Measurements from ENCODE around the gene ABCA9.

- TF ChIP-seq SIN3A (IDR thresholded peaks at IDR 0.05; ENCODE audit: borderline replicate concordance, insufficient read depth, low read length) (no peak), POLR2AphosphoS5 (IDR thresholded peaks at IDR 0.05; ENCODE audit: low read depth, low read length) (no peak), TAF1 (IDR thresholded peaks at IDR 0.05; ENCODE audit: borderline replicate concordance, insufficient read depth, low read length) (no peak)
- TF ChIP-seq, protein P1, sequence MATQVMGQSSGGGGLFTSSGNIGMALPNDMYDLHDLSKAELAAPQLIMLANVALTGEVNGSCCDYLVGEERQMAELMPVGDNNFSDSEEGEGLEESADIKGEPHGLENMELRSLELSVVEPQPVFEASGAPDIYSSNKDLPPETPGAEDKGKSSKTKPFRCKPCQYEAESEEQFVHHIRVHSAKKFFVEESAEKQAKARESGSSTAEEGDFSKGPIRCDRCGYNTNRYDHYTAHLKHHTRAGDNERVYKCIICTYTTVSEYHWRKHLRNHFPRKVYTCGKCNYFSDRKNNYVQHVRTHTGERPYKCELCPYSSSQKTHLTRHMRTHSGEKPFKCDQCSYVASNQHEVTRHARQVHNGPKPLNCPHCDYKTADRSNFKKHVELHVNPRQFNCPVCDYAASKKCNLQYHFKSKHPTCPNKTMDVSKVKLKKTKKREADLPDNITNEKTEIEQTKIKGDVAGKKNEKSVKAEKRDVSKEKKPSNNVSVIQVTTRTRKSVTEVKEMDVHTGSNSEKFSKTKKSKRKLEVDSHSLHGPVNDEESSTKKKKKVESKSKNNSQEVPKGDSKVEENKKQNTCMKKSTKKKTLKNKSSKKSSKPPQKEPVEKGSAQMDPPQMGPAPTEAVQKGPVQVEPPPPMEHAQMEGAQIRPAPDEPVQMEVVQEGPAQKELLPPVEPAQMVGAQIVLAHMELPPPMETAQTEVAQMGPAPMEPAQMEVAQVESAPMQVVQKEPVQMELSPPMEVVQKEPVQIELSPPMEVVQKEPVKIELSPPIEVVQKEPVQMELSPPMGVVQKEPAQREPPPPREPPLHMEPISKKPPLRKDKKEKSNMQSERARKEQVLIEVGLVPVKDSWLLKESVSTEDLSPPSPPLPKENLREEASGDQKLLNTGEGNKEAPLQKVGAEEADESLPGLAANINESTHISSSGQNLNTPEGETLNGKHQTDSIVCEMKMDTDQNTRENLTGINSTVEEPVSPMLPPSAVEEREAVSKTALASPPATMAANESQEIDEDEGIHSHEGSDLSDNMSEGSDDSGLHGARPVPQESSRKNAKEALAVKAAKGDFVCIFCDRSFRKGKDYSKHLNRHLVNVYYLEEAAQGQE (IDR thresholded peaks at IDR 0.05; ENCODE audit: insufficient read depth in 1 of 2, low read depth in 2 of 2, low read length in 2 of 2), result no peak
Observed at GRCh38 chr17:69046121-69046807, 14.5 kb downstream of the ABCA9 start.

All from PFSK-1 (cell line).